SU-DHL-6 (cell line): Measurements from ENCODE around the gene BTG1.

Source experiments
- H2AFZ ChIP-seq: fragments of 200-600 bp; sonication (generic); 2 replicates; pipeline ENCODE4 v1.6.1; 2014; ENCODE audit warnings: low read depth, mild to moderate bottlenecking, moderate library complexity, mixed read lengths, antibody characterized with exemption, low read length; ENCODE audit not compliant: severe bottlenecking
- H3F3A ChIP-seq: fragments of 200-600 bp; shearing (Covaris generic); 2 replicates; pipeline ENCODE4 v1.6.0; 2016; ENCODE audit warnings: antibody characterized with exemption, mild to moderate bottlenecking; ENCODE audit not compliant: insufficient read depth
- H3K27ac ChIP-seq: fragments of 200-600 bp; sonication (generic); 2 replicates; pipeline ENCODE4 v1.5.1; 2016; ENCODE audit warnings: low read depth, mild to moderate bottlenecking, low read length, moderate library complexity, mixed read lengths
- H3K27me3 ChIP-seq: fragments of 200-600 bp; sonication (generic), shearing (Covaris generic); 2 replicates; pipeline ENCODE4 v1.6.0; 2014; ENCODE audit warnings: mild to moderate bottlenecking, low read length
- H3K36me3 ChIP-seq: fragments of 200-600 bp; sonication (generic); 2 replicates; pipeline ENCODE4 v1.6.1; 2014; ENCODE audit warnings: mild to moderate bottlenecking, low read length, mixed read lengths
- H3K4me2 ChIP-seq: fragments of 300-600, 200-600 bp; shearing (Covaris generic), sonication (generic); 2 replicates; pipeline ENCODE4 v1.6.0; 2014; ENCODE audit warnings: low read length, low read depth, mild to moderate bottlenecking; ENCODE audit not compliant: poor library complexity, severe bottlenecking
- H3K4me3 ChIP-seq: fragments of 200-600 bp; sonication (generic); 2 replicates; pipeline ENCODE4 v1.5.1; 2014; ENCODE audit warnings: antibody characterized with exemption, low read length, mild to moderate bottlenecking, mixed read lengths; ENCODE audit not compliant: insufficient read depth, poor library complexity, severe bottlenecking
- H3K79me2 ChIP-seq: fragments of 200-600 bp; sonication (generic); 2 replicates; pipeline ENCODE4 v1.6.1; 2014; ENCODE audit warnings: mild to moderate bottlenecking, low read length, moderate library complexity; ENCODE audit not compliant: insufficient read depth
- H3K9ac ChIP-seq: fragments of 200-600 bp; sonication (generic); 2 replicates; pipeline ENCODE4 v1.7.0; 2014; ENCODE audit warnings: mild to moderate bottlenecking, low read length
- H3K9me2 ChIP-seq: fragments of 200-600 bp; sonication (generic); replicated peaks from 2 replicates; pipeline ENCODE4 v1.6.1; 2014; ENCODE audit warnings: low read length; ENCODE audit not compliant: insufficient read depth
- H3K9me3 ChIP-seq: fragments of 200-600 bp; sonication (generic); 2 replicates; pipeline ENCODE4 v1.6.1; 2014; ENCODE audit warnings: low read length, mixed read lengths; ENCODE audit not compliant: insufficient read depth
- H4K20me1 ChIP-seq: fragments of 200-600 bp; sonication (generic); 2 replicates; pipeline ENCODE4 v1.6.1; 2014; ENCODE audit warnings: low read depth, mild to moderate bottlenecking, antibody characterized with exemption, low read length, moderate library complexity, mixed read lengths
- CTCF ChIP-seq: fragments of 200-600 bp; sonication (generic); IDR thresholded peaks from one replicate; pipeline ENCODE4 v1.5.1; 2017; ENCODE audit warnings: antibody characterized with exemption, mild to moderate bottlenecking, low read length, moderate library complexity; ENCODE audit not compliant: insufficient read depth, poor library complexity, severe bottlenecking
- EZH2phosphoT487 ChIP-seq: fragments of 200-600 bp; sonication (generic), shearing (Covaris generic); conservative IDR thresholded peaks from 2 replicates; pipeline ENCODE4 v1.6.1; 2018; ENCODE audit warnings: mild to moderate bottlenecking, antibody characterized with exemption, low read length, moderate library complexity, mixed read lengths

Gene BTG1

GRCh38 chr12:92146497-92147224, 1.0 kb upstream of the BTG1 start:
- H2AFZ ChIP-seq, result peak overlapping the region; percentile 84
- peaks cover 23% of the 10 kb centered on the region for H3F3A ChIP-seq
- H3K27me3 ChIP-seq, result no peaks in the 10 kb centered on the region
- peak overlapping the region; percentile 81 for H3K4me2 ChIP-seq
- peak overlapping the region; percentile 90 for H3K4me3 ChIP-seq
- no peak for TF ChIP-seq EZH2phosphoT487
- TF ChIP-seq CTCF, result no peak
- peaks cover 17% of the 10 kb centered on the region for H3K36me3 ChIP-seq
- peaks cover 22% of the 10 kb centered on the region; the same call in 1 of the 2 replicates for H4K20me1 ChIP-seq
- no peaks in the 10 kb centered on the region for H3K9me2 ChIP-seq
- H3K9ac ChIP-seq, result peak overlapping the region; percentile 86
- H3K9me3 ChIP-seq, result no peaks in the 10 kb centered on the region
- peaks cover 43% of the 10 kb centered on the region for H3K79me2 ChIP-seq
- H3K27ac ChIP-seq, result peak overlapping the region; percentile 52

GRCh38 chr12:92145481-92145730, 240 bp downstream of the BTG1 start:
- TF ChIP-seq EZH2phosphoT487 (no peak), CTCF (no peak)
- no peaks in the 10 kb centered on the region for H3K9me3 ChIP-seq
- no peak overlapping the region for H2AFZ ChIP-seq
- peaks cover 56% of the 10 kb centered on the region for H3K79me2 ChIP-seq
- H3K4me3 ChIP-seq, result peak overlapping the region; percentile 87
- no peaks in the 10 kb centered on the region for H3K9me2 ChIP-seq
- peak overlapping the region; percentile 72 for H3K27ac ChIP-seq
- peaks cover 23% of the 10 kb centered on the region for H3K36me3 ChIP-seq
- H3F3A ChIP-seq, result peaks cover 31% of the 10 kb centered on the region
- no peaks in the 10 kb centered on the region for H3K27me3 ChIP-seq
- peak overlapping the region; percentile 95 for H3K4me2 ChIP-seq
- H4K20me1 ChIP-seq, result peaks cover 31% of the 10 kb centered on the region
- peak overlapping the region; percentile 76 for H3K9ac ChIP-seq

DNA sequence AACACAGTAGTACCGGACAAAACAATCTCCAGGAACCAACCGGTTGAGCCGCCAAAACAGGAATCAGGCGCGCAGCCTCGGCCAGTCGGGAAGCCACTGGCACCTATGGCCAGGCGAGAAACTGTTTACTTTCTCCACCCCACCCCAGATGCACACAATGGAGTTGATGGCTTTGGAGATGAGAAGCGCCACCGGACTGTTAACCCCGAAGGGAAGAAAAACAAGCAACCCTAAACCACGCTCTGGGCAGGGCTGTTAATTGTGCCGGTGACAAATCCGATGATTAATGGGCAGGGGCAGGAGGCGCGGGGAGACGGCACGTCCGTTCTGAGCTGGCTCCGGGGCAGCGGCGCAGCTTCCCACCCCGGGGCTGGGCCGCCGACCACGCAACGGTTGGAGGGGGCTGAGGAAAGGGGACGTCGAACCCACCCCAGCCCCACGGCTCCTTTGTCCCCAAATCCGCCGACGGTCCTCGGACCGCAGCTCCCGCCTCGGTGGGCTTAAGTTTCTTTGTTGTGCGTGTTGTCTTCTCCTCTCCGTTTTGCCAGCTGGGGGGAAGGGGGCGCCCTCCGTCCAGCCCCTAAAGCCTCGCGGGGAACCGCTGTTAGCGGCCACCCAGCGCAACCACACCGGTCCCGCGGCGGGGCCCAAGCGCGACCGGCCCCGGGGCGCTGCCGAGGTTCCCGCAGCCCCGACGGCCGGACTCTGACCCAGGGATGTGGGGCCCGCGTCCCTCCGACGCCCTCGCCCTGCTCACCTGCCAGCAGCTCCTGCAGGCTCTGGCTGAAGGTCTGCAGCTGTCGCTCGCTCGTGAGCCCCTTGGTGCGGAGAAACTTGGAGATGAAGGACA, 790 bp downstream of the BTG1 start:
- Histone ChIP-seq H3K9ac (peak overlapping the region; percentile 76), H3K27ac (peak overlapping the region; percentile 72), H3K9me3 (no peaks in the 10 kb centered on the region), H3K36me3 (peaks cover 29% of the 10 kb centered on the region), H3K27me3 (no peaks in the 10 kb centered on the region), H3K9me2 (no peaks in the 10 kb centered on the region), H3F3A (peaks cover 31% of the 10 kb centered on the region), H3K79me2 (peaks cover 61% of the 10 kb centered on the region), H3K4me2 (peak overlapping the region; percentile 95), H3K4me3 (peak overlapping the region; percentile 87), H4K20me1 (peaks cover 37% of the 10 kb centered on the region), H2AFZ (no peak overlapping the region)
- peak; percentile 28 for TF ChIP-seq CTCF
- TF ChIP-seq EZH2phosphoT487, result no peak
